Measurements from ENCODE around the gene GRPR.

GRCh38 chrX:16167181-16167580, 43.8 kb downstream of the GRPR start, which contains the start of gene MAGEB17:
- TF ChIP-seq RERE (CRISPR knock-in tag; IDR thresholded peaks at IDR 0.05; ENCODE audit: low read depth) (no peak), EZH2 (conservative IDR thresholded peaks at IDR 0.05; ENCODE audit: low read depth, low read length) (no peak), E2F1 (CRISPR knock-in tag; IDR thresholded peaks at IDR 0.05) (no peak), PRDM15 (CRISPR knock-in tag; IDR thresholded peaks at IDR 0.05) (no peak), RXRA (CRISPR knock-in tag; IDR thresholded peaks at IDR 0.05) (no peak), ZBED4 (CRISPR knock-in tag; IDR thresholded peaks at IDR 0.05; ENCODE audit: borderline replicate concordance) (no peak), HCFC1 (IDR thresholded peaks at IDR 0.05; ENCODE audit: low read depth, low read length) (no peak), PHF20 (CRISPR knock-in tag; IDR thresholded peaks at IDR 0.05) (no peak), GATA4 (IDR thresholded peaks at IDR 0.05; ENCODE audit: borderline replicate concordance, low read depth) (no peak)

Measured in HepG2 (cell line).